ENCODE data around the gene ACRV1. TPM values are rescaled to one million over a fixed set of nuclear protein-coding genes. Genes with fewer than 3 reads are reported as not detected.

ACRV1 gene
- total RNA-seq, 4 donors from 2014 or later, result not detected

GRCh38 chr11:125638315-125638714 lies 42.3 kb downstream of the ACRV1 start:
- intact Hi-C loops (cut with DNase I; ENCODE audit: low total_unique reads), result no loop called here
- no peak for TF ChIP-seq CTCF (IDR thresholded peaks at IDR 0.05)
- TF ChIP-seq POLR2A (IDR thresholded peaks at IDR 0.05), result no peak
- Histone ChIP-seq H3K27me3 (no peaks in the 10 kb centered on the region), H3K4me3 (no peak overlapping the region), H3K9me3 (no peaks in the 10 kb centered on the region), H3K36me3 (no peaks in the 10 kb centered on the region), H3K4me1 (no peaks in the 10 kb centered on the region), H3K27ac (no peak overlapping the region)
- DNase-seq, result no peak

- no peaks in the 10 kb centered on the region for H3K9me3 ChIP-seq
- DNase-seq, result no peak
- intact Hi-C loops (cut with DNase I; ENCODE audit: low total_unique reads), result no loop called here
- no peaks in the 10 kb centered on the region for H3K4me1 ChIP-seq
- no peaks in the 10 kb centered on the region for H3K27me3 ChIP-seq
- no peak overlapping the region for H3K4me3 ChIP-seq
- H3K27ac ChIP-seq, result no peak overlapping the region
- H3K36me3 ChIP-seq, result no peaks in the 10 kb centered on the region
- TF ChIP-seq CTCF (IDR thresholded peaks at IDR 0.05), result no peak
- TF ChIP-seq POLR2A (IDR thresholded peaks at IDR 0.05), result no peak
Observed at GRCh38 chr11:125637840-125638239, 42.8 kb downstream of the ACRV1 start.

- no peak overlapping the region for H3K27ac ChIP-seq
- H3K36me3 ChIP-seq, result no peaks in the 10 kb centered on the region
- H3K4me1 ChIP-seq, result peaks cover 0 to 6% of the 10 kb centered on the region in 2 donors
- TF ChIP-seq CTCF (IDR thresholded peaks at IDR 0.05) (no peak), POLR2A (IDR thresholded peaks at IDR 0.05) (no peak)
- H3K27me3 ChIP-seq, result no peaks in the 10 kb centered on the region
- DNase-seq, result no peak
- H3K9me3 ChIP-seq, result no peaks in the 10 kb centered on the region
- intact Hi-C loops (cut with DNase I; ENCODE audit: low total_unique reads), result no loop called here
- H3K4me3 ChIP-seq, result no peak overlapping the region
Observed at GRCh38 chr11:125627236-125627910, 53.3 kb downstream of the ACRV1 start.

- Histone ChIP-seq H3K9me3 (no peaks in the 10 kb centered on the region), H3K27me3 (no peaks in the 10 kb centered on the region), H3K27ac (peak overlapping the region; percentile 93 to 96), H3K4me1 (peaks cover 0 to 6% of the 10 kb centered on the region in 2 donors), H3K4me3 (peak overlapping the region; percentile 60 to 61), H3K36me3 (no peaks in the 10 kb centered on the region)
- TF ChIP-seq CTCF (IDR thresholded peaks at IDR 0.05), result no peak
- intact Hi-C loops (cut with DNase I; ENCODE audit: low total_unique reads), result no loop called here
- no peak for DNase-seq
Observed at GRCh38 chr11:125626288-125626950, 54.2 kb downstream of the ACRV1 start.

- Histone ChIP-seq H3K4me1 (peaks cover 0 to 6% of the 10 kb centered on the region in 2 donors), H3K27me3 (no peaks in the 10 kb centered on the region), H3K4me3 (peak overlapping the region; percentile 60 to 61), H3K9me3 (no peaks in the 10 kb centered on the region), H3K36me3 (no peaks in the 10 kb centered on the region), H3K27ac (peak overlapping the region; percentile 93 to 96)
- intact Hi-C loops (cut with DNase I; ENCODE audit: low total_unique reads), result no loop called here
- peak; percentile 85 to 88 for DNase-seq
- TF ChIP-seq POLR2A (IDR thresholded peaks at IDR 0.05) (peak; percentile 45 to 70), CTCF (IDR thresholded peaks at IDR 0.05) (peak in 1 of 4 experiments; percentile 10)
Observed at GRCh38 chr11:125625630-125626287, 54.9 kb downstream of the ACRV1 start.

All from uterus (tissue), 4 donors.